Measurements from ENCODE around the gene S1PR3. TPM values are rescaled to one million over a fixed set of nuclear protein-coding genes. Genes with fewer than 3 reads are reported as not detected.

Gene S1PR3
- total and polyA plus RNA-seq, 4 donors: 1.4 to 4.5 (median 2.9) TPM

- Histone ChIP-seq H3K27ac (ENCODE audit: low read depth in 1 of 2, low read length in 2 of 2) (no peak overlapping the region), H3K36me3 (ENCODE audit: control insufficient read depth in 4 of 4, insufficient read depth in 3 of 4, low read depth in 1 of 4, low read length in 3 of 4) (no peaks in the 10 kb centered on the region), H3K27me3 (ENCODE audit: control insufficient read depth in 4 of 4, insufficient read depth in 4 of 4, low read length in 3 of 4) (no peaks in the 10 kb centered on the region), H3K9ac (ENCODE audit: low read depth in 1 of 2, low read length in 2 of 2) (no peak overlapping the region), H3K4me3 (ENCODE audit: low read depth in 1 of 3, low read length in 3 of 3) (no peak overlapping the region), H3K9me3 (ENCODE audit: control insufficient read depth in 4 of 4, low read length in 3 of 4) (no peaks in the 10 kb centered on the region), H3K4me1 (ENCODE audit: control insufficient read depth in 4 of 4, insufficient read depth in 4 of 4, low read length in 3 of 4) (no peaks in the 10 kb centered on the region)
- 88% methylated on average over 4 of the region's 4 CpGs for WGBS
- DNase-seq (ENCODE audit: low spot score): no peak
- no peak for TF ChIP-seq FOXA1 (IDR thresholded peaks at IDR 0.05)
- TF ChIP-seq YY1 (IDR thresholded peaks at IDR 0.05): no peak
- TF ChIP-seq FOXA2 (IDR thresholded peaks at IDR 0.05): no peak
- no peak for TF ChIP-seq SP1 (IDR thresholded peaks at IDR 0.05)
- TF ChIP-seq REST (IDR thresholded peaks at IDR 0.05): no peak
- no peak for TF ChIP-seq RXRA (IDR thresholded peaks at IDR 0.05)
- TF ChIP-seq, protein P1, sequence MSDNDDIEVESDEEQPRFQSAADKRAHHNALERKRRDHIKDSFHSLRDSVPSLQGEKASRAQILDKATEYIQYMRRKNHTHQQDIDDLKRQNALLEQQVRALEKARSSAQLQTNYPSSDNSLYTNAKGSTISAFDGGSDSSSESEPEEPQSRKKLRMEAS (IDR thresholded peaks at IDR 0.05): no peak
- no peak for TF ChIP-seq JUND (IDR thresholded peaks at IDR 0.05)
- no peak for TF ChIP-seq CTCF (IDR thresholded peaks at IDR 0.05; ENCODE audit: low read depth, low read length, missing input control)
- TF ChIP-seq ZBTB33 (IDR thresholded peaks at IDR 0.05): no peak
- no peak for TF ChIP-seq GABPA (IDR thresholded peaks at IDR 0.05 in 1 of 2, conservative IDR thresholded peaks at IDR 0.05 in 1 of 2)
- TF ChIP-seq RAD21 (IDR thresholded peaks at IDR 0.05): no peak
- TF ChIP-seq, protein P2, sequence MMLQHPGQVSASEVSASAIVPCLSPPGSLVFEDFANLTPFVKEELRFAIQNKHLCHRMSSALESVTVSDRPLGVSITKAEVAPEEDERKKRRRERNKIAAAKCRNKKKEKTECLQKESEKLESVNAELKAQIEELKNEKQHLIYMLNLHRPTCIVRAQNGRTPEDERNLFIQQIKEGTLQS (IDR thresholded peaks at IDR 0.05): no peak
- no peak for TF ChIP-seq TAF1 (conservative IDR thresholded peaks at IDR 0.05)
- TF ChIP-seq HNF4A (conservative IDR thresholded peaks at IDR 0.05): no peak
- TF ChIP-seq EGR1 (IDR thresholded peaks at IDR 0.05; ENCODE audit: low read depth in 2 of 2): no peak
- no peak for TF ChIP-seq NR2F2 (IDR thresholded peaks at IDR 0.05)
- TF ChIP-seq HNF4G (IDR thresholded peaks at IDR 0.05): no peak
Measured at GRCh38 chr9:88952976-88953375, 38.3 kb upstream of the S1PR3 start.
